H7 (cell line): ENCODE data around the gene CUZD1. TPM values are rescaled to one million over a fixed set of nuclear protein-coding genes. Genes with fewer than 3 reads are reported as not detected.

Source experiments
- DNase-seq: peaks from one replicate; pipeline ENCODE4 v3.0.0; 2012
- H3K27me3 ChIP-seq: 2 replicates; pipeline ENCODE4 v1.6.0; 2011; ENCODE audit warnings: mild to moderate bottlenecking, low read length; ENCODE audit not compliant: control insufficient read depth, insufficient read depth
- H3K36me3 ChIP-seq: replicated peaks from 2 replicates; pipeline ENCODE4 v1.5.1; 2011; ENCODE audit warnings: low read length; ENCODE audit not compliant: control insufficient read depth, insufficient read depth
- H3K4me3 ChIP-seq: 2 replicates; pipeline ENCODE4 v1.5.1; 2011; ENCODE audit warnings: low read depth, mild to moderate bottlenecking, control low read depth, low read length, moderate library complexity; ENCODE audit not compliant: insufficient read depth
- total RNA-seq: library from RNA; depleted of rRNA; stranded (reverse); fragments of >200 nt; shearing (Covaris generic); gene quantifications from 2 replicates; pipeline ENCODE4 v1.2.3, GENCODE V29; 2014; rRNA removed

Gene CUZD1
- total RNA-seq, 1 experiment from 2014 or later, result 1.1 TPM

- H3K27me3 ChIP-seq, result no peaks in the 10 kb centered on the region
- DNase-seq, result no peak
- H3K36me3 ChIP-seq, result no peaks in the 10 kb centered on the region
- no peak overlapping the region for H3K4me3 ChIP-seq
Measured at GRCh38 chr10:122812751-122813150, 32.9 kb downstream of the CUZD1 start.

- Histone ChIP-seq H3K27me3 (peaks cover 2% of the 10 kb centered on the region; the same call in 1 of the 2 replicates), H3K4me3 (no peak overlapping the region), H3K36me3 (no peaks in the 10 kb centered on the region)
- no peak for DNase-seq
Measured at GRCh38 chr10:122802282-122802681, 43.4 kb downstream of the CUZD1 start.

GRCh38 chr10:122798704-122799231 lies 46.9 kb downstream of the CUZD1 start:
- no peaks in the 10 kb centered on the region for H3K36me3 ChIP-seq
- no peak for DNase-seq
- H3K4me3 ChIP-seq, result no peak overlapping the region
- no peaks in the 10 kb centered on the region for H3K27me3 ChIP-seq

- peak; percentile 63 for DNase-seq
- no peaks in the 10 kb centered on the region for H3K36me3 ChIP-seq
- H3K4me3 ChIP-seq, result no peak overlapping the region
- H3K27me3 ChIP-seq, result no peaks in the 10 kb centered on the region
Measured at GRCh38 chr10:122796796-122797195, 48.9 kb downstream of the CUZD1 start.

DNA sequence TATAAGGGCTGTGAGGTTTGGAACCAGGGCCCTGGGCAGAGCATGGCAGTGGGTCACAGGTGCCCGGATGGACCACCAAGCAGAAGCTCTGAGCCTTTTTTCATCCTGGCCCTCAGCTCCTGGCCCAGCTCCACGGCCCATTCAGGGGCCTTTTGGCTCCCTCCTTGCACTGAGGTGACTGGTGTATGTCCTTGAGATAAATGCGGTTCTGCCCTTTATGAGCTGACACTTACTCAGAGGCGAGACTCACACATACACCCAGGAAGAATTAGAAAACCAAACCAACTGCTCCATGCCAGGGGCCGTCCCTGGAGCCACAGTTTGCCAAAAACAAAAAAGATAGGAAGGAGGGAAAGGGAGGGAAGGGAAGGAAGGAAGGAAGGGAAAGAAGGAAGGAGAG lies 49.7 kb downstream of the CUZD1 start:
- H3K4me3 ChIP-seq, result no peak overlapping the region
- no peak for DNase-seq
- no peaks in the 10 kb centered on the region for H3K27me3 ChIP-seq
- H3K36me3 ChIP-seq, result no peaks in the 10 kb centered on the region

DNA sequence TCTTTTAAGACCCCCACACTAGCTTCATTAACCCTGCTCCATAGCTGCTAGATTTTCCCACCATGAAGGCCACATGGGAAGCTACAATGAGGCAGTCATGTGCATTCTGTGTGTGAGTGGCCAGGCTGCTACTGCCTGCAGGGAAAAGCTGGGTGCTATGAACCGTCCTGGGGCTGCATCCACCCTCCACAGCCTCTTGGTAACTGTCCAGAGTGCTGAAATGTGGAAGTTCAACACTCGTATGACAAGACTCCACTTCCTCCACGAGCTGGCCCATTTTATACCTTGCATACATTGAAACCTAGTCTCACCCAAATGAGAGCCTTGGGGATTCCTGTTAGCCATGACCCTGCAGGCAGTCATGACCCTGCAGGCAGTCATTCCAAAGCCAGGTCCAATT lies 59.4 kb downstream of the CUZD1 start:
- Histone ChIP-seq H3K27me3 (no peaks in the 10 kb centered on the region), H3K4me3 (no peak overlapping the region), H3K36me3 (no peaks in the 10 kb centered on the region)
- DNase-seq, result peak; percentile 90

DNA sequence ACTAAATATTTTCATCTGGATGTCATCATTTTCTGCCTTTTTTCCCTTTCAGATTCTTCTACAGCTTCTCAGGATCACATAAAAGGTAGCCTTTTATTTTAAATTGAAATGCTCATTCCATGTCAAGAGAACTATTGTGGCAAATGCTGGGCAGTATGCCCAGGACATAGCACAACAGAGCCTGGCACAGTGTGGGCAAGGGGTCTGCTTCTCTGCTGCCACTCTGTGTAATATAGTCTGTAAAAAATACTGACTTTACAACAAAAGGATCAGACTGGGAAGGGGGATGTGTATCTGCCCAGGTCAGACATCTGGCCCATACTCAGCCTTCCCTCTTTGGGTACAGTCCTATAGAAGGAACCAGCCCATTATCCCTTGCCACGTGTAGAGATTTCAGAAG lies 62.7 kb downstream of the CUZD1 start:
- no peak for DNase-seq
- Histone ChIP-seq H3K36me3 (no peaks in the 10 kb centered on the region), H3K4me3 (no peak overlapping the region), H3K27me3 (no peaks in the 10 kb centered on the region)

Other genes with a start within 250 kb of the CUZD1 start
- gene C10orf120, start 146.0 kb downstream of the CUZD1 start, total RNA-seq, result not detected in 2 replicates
- gene FAM24B, start 33.7 kb upstream of the CUZD1 start, total RNA-seq, result 0.85 and 4.8 TPM in 2 replicates
- gene FAM24A, start 64.8 kb upstream of the CUZD1 start, total RNA-seq, result not detected in 2 replicates
- 7.2 and 10.3 TPM in 2 replicates for gene C10orf88, start 108.4 kb upstream of the CUZD1 start, total RNA-seq
- 6.1 and 7.8 TPM in 2 replicates for gene PSTK, start 134.5 kb upstream of the CUZD1 start, total RNA-seq
- 3.4 and 5.0 TPM in 2 replicates for gene IKZF5, start 162.9 kb upstream of the CUZD1 start, total RNA-seq
- gene ACADSB, start 163.1 kb upstream of the CUZD1 start, total RNA-seq, result 5.4 and 5.7 TPM in 2 replicates